Endometrial microvascular endothelial cells (primary cell): ENCODE measurements around the gene SLC35D1. TPM values are rescaled to one million over a fixed set of nuclear protein-coding genes. Genes with fewer than 3 reads are reported as not detected.
"Not testable (repeated sequence)": the region's sequence is repeated elsewhere in the genome, so short reads cannot be mapped to it uniquely, and the experiment has no call there.

Experiments used
- in situ Hi-C: cut with HindIII; loops from 2 replicates; pipeline ENCODE4 v1.10.0; 2017; ENCODE audit warnings: low sequenced_read_pairs, low pct_unique_long_range_greater_than_20kb; ENCODE audit errors: inconsistent ontology term
- total RNA-seq: library from RNA; depleted of rRNA; stranded (reverse); fragments of >200 nt; gene quantifications from one replicate; pipeline ENCODE4 v1.2.3, GENCODE V29; 2015; ENCODE audit errors: inconsistent ontology term

Gene SLC35D1
- total RNA-seq, 1 donor from 2014 or later, result 8.1 TPM

- in situ Hi-C loops, result no loop called here
These were observed 52.1 kb downstream of the SLC35D1 start for GRCh38 chr1:67001682-67002425.

DNA sequence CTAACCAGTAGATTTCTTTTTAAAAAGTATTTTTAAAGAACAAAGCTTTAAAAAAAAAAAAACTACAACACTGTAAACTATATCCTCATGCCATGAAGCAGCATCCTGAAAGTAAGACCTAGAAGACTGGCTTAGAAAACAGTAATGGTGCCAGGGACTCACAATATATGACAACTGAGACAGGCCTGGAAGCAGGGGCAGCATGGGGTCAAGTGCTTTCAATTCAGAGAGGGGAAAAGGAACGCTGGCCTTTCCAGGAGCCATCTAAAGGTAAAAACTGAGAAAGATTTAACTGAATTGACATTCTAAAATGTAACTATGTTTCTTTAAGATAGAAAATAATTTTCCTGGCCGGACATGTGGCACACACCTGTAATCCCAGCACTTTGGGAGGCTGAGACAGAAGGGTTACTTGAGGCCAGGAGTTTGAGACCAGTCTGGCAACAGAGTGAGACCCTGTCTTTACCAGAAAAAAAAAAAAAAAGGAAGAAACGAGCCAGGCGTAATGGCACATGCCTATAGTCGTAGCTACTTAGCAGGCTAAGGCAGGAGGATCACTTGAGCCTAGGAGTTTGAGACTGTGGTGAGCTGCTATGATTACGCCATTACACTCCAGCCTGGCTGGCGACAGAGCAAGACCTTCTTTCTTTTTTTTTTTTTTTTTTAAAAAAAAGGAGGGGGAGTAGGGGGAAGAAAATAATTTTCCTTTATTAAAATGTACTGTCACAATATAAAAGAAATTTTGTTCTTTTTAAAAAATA lies 54.1 kb downstream of the SLC35D1 start:
- in situ Hi-C loops, result loop anchor here (25.0 kb wide), 1 partner anchor 238 kb away; the partner anchor contains the start of gene DYNLT5

DNA sequence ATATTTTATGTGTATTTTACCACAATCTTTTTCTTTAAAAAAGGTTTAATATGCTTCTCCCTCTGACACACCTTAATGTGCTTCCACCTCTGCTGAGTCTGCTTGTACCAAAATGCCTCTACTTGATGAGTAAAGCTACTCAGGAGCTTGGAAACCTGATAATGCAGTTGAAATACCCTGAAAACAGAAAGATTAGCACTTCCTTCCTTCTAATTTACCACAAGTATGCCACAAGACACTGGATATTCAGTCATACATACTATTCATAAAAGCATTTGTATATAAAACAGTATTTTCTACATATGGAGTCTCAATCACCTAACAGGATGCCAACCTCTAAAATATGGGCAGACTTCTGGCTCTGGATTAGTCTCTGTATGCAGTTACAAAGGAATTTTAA lies 55.0 kb downstream of the SLC35D1 start:
- in situ Hi-C loops, result loop anchor here (25.0 kb wide), 1 partner anchor 237 kb away; the partner anchor contains the start of gene DYNLT5

DNA sequence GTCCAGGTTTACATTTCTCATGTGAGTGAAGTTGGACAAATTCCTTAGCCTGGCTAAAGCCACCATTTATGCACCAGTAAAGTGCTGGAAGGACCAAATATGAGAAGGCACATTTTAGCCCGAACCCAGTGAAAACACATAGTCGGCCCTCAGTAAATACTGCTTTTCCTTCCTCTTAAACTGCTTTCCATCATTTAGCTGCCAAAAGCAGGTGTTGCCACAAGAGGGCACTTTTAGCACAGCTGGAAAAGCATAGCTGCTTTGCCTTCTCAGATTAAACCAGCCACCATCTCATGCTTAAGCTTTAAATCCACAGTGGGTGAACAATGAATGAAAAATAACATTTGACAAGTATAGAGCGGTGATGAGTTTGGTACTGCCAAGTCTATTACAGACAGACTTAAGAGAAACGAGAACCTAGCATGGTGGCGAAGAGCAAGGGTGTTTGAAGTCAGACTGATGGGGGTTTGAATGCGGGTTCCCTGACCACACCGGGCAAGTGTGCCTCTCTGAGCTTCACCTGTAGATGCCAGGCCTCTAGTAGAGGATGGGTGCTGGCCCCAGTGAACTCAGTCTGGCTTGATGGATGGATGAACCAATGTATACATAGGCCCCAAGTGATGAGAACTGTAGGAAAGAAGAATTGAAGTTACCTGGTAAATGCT lies 57.8 kb downstream of the SLC35D1 start:
- in situ Hi-C loops, result loop anchor here (25.0 kb wide), 1 partner anchor 234 kb away; the partner anchor contains the start of gene DYNLT5

DNA sequence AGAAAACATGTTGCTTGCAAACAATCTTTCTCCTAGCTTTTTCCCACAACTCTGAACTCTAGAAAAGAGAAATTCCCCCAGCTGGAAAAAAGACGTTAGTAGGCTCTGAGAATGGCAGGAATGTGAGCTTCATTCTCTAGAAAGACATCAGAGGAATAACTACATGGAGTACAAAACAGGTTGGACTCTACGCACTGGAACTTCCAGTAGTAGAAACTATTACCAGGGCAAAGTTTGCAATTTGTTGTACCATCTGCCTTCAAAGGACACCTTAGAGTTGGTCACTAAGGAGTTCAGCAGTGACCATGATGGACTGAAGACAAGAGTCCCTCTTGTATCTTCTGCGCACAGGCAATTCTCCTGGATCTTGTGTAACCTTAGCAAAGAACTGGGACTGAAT lies 60.9 kb downstream of the SLC35D1 start:
- in situ Hi-C loops, result loop anchor here (25.0 kb wide), 1 partner anchor 231 kb away; the partner anchor contains the start of gene DYNLT5

DNA sequence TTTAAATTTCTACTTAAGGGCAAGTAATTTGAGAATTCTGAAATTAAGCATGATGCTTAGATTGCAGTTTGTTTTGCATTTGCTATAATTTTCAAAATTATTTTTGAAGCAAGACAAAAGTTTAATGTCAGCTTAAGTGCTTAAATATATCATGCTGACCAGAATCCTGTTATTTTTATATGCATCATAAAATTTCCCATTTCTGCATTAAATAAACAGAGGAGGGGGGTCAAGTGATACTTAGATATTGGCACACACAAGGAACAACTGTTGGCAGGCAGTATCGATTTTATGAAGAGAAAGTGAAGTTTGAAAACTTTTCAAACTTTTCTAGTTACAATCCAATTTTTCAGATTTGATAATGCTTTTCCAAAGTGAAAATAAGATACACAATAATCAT lies 68.1 kb downstream of the SLC35D1 start:
- in situ Hi-C loops, result loop anchor here (25.0 kb wide), 1 partner anchor 224 kb away; the partner anchor contains the start of gene DYNLT5

- in situ Hi-C loops, result loop anchor here (25.0 kb wide), 1 partner anchor 222 kb away; the partner anchor contains the start of gene DYNLT5
These were observed 69.5 kb downstream of the SLC35D1 start for GRCh38 chr1:66984491-66984890.

DNA sequence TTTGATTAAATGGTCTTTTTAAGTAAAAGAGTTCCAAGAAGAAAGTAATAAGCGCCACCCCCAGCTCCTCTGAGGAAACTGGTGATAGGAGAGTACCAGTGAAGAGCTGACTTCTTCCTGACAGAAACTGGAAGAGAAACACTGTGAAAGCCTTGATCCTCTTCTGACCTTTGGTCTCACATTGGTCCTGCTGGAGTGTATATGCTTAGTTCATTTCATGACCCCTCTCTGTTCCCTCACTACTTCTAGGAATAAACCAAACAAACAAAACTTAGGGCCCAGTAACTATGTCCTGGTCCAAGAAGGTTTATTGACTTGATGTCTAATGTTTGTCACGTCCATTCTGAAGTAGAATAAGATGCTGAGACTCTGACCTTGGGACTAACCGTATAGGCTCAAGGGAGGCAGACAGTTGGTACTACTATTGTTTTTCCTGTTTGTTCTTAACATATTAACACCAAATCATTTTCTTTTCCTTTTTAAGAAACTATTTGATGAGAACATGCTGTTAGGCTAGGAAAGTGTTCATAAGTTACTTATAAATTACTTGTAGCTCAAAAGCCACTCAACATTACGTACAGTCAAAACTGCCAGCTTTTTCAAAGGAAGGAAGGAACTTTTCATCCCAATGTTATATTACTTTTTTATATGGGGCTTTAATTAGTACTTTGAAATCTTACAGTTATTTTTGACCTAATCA lies 71.2 kb downstream of the SLC35D1 start:
- in situ Hi-C loops, result loop anchor here (25.0 kb wide), 1 partner anchor 220 kb away; the partner anchor contains the start of gene DYNLT5

DNA sequence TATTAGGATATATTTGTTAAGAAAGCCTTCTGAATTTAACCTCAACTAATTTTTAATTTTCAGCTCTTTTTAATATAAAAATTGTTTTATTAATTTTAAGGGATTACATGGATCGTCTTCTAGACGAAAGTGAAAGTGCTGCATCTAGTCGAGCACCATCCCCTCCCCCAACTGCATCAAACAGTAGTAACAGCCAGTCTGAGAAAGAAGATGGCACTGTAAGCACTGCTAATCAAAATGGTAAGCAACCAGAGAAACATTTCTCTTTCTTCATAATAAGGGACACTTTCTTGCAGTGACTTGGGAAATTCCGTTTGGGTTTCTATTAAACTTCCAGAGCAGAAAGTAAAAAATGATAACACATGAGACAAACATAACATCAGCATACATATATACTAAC lies 72.3 kb downstream of the SLC35D1 start:
- in situ Hi-C loops, result loop anchor here (25.0 kb wide), 1 partner anchor 219 kb away; the partner anchor contains the start of gene DYNLT5

- in situ Hi-C loops, result loop anchor here (25.0 kb wide), 1 partner anchor 219 kb away; the partner anchor contains the start of gene DYNLT5
These were observed 73.1 kb downstream of the SLC35D1 start for GRCh38 chr1:66980745-66981367.

- in situ Hi-C loops, result loop anchor here (25.0 kb wide), 1 partner anchor 217 kb away; the partner anchor contains the start of gene DYNLT5
These were observed 74.3 kb downstream of the SLC35D1 start for GRCh38 chr1:66979621-66980020.

- in situ Hi-C loops, result loop anchor here (25.0 kb wide), 1 partner anchor 216 kb away; the partner anchor contains the start of gene DYNLT5
These were observed 75.7 kb downstream of the SLC35D1 start for GRCh38 chr1:66978201-66978600.

GRCh38 chr1:66968574-66968973 lies 85.4 kb downstream of the SLC35D1 start:
- in situ Hi-C loops, result no loop called here

GRCh38 chr1:66966188-66966873 lies 87.6 kb downstream of the SLC35D1 start:
- in situ Hi-C loops, result not testable (repeated sequence)

GRCh38 chr1:66957938-66958337 lies 96.0 kb downstream of the SLC35D1 start:
- in situ Hi-C loops, result no loop called here

DNA sequence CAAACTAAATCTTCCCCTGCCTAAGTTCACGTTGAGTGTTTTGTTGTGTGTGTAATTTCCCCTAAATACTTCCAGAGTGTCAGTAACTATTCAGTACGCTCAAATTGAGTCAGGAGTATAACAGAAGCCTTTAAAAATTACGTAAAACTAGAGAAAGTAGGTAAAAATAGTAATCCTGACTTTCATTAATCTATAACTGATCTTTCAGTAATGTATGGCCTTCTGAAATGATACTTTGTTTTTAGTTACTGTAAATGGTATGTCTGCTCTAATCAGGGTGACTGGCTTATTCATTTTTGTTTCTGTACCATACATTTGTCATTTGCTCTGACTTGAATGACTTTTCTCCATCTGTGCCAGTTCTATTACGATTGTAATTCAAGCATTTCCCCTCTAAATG lies 99.7 kb downstream of the SLC35D1 start:
- in situ Hi-C loops, result no loop called here

DNA sequence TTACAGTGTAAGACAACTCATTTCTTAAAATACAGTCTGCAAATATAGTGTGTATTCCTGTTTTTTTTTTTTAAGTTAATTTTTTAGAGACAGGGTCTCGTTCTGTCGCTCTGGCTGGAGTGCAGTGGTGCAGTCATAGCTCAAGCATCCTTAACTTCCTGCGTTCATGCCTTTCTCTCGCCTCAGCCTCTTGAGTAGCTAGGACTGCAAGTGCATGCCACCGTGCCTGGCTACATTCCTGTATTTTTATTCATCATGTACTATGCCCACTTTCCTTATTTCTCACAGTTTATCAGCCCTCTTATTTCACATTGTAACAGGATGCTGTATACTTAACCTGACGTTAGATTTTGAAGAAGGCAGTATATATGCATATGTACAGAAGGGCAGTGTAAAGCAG lies 102.4 kb downstream of the SLC35D1 start:
- in situ Hi-C loops, result no loop called here
